ENCODE measurements around the gene PACS2.

GRCh38 chr14:105267820-105268548, 46.6 kb upstream of the PACS2 start:
- no peak for TF ChIP-seq YY1 (IDR thresholded peaks at IDR 0.05)
- TF ChIP-seq, protein P1, sequence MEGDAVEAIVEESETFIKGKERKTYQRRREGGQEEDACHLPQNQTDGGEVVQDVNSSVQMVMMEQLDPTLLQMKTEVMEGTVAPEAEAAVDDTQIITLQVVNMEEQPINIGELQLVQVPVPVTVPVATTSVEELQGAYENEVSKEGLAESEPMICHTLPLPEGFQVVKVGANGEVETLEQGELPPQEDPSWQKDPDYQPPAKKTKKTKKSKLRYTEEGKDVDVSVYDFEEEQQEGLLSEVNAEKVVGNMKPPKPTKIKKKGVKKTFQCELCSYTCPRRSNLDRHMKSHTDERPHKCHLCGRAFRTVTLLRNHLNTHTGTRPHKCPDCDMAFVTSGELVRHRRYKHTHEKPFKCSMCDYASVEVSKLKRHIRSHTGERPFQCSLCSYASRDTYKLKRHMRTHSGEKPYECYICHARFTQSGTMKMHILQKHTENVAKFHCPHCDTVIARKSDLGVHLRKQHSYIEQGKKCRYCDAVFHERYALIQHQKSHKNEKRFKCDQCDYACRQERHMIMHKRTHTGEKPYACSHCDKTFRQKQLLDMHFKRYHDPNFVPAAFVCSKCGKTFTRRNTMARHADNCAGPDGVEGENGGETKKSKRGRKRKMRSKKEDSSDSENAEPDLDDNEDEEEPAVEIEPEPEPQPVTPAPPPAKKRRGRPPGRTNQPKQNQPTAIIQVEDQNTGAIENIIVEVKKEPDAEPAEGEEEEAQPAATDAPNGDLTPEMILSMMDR (IDR thresholded peaks at IDR 0.05; ENCODE audit: low read depth, low read length, missing input control): no peak
- TF ChIP-seq NR2F2 (IDR thresholded peaks at IDR 0.05): no peak
- no peak for TF ChIP-seq RAD21 (IDR thresholded peaks at IDR 0.05)
- no peak for TF ChIP-seq ATF3 (IDR thresholded peaks at IDR 0.05)
- TF ChIP-seq TAF1 (conservative IDR thresholded peaks at IDR 0.05): no peak
- no peak for TF ChIP-seq GABPA (IDR thresholded peaks at IDR 0.05 in 1 of 2, conservative IDR thresholded peaks at IDR 0.05 in 1 of 2)
- no peak for TF ChIP-seq MAX (IDR thresholded peaks at IDR 0.05)
